Measurements from ENCODE around the gene EZR.

Gene EZR

GRCh38 chr6:158760618-158761250, 58.4 kb downstream of the EZR start:
- H3K27ac ChIP-seq (ENCODE audit: low read depth, low read length), result no peak overlapping the region
- H3K9me3 ChIP-seq (ENCODE audit: low read length), result no peaks in the 10 kb centered on the region
- H3K27me3 ChIP-seq (ENCODE audit: control insufficient read depth in 1 of 2, insufficient read depth in 2 of 2, low read length in 2 of 2), result no peaks in the 10 kb centered on the region
- H3K4me1 ChIP-seq (ENCODE audit: insufficient read depth, low read length), result no peaks in the 10 kb centered on the region
- no peak overlapping the region for H3K9ac ChIP-seq (ENCODE audit: low read length)
- peaks cover 15% of the 10 kb centered on the region for H3K36me3 ChIP-seq (ENCODE audit: insufficient read depth, low read length)
- no peak overlapping the region for H3K4me3 ChIP-seq (ENCODE audit: low read depth in 1 of 2, low read length in 2 of 2)

- Histone ChIP-seq H3K27ac (ENCODE audit: low read depth, low read length) (no peak overlapping the region), H3K4me1 (ENCODE audit: insufficient read depth, low read length) (no peaks in the 10 kb centered on the region), H3K4me3 (ENCODE audit: low read depth in 1 of 2, low read length in 2 of 2) (no peak overlapping the region), H3K9me3 (ENCODE audit: low read length) (no peaks in the 10 kb centered on the region), H3K9ac (ENCODE audit: low read length) (no peak overlapping the region), H3K27me3 (ENCODE audit: control insufficient read depth in 1 of 2, insufficient read depth in 2 of 2, low read length in 2 of 2) (no peaks in the 10 kb centered on the region), H3K36me3 (ENCODE audit: insufficient read depth, low read length) (peaks cover 9% of the 10 kb centered on the region)
Measured at GRCh38 chr6:158759966-158760617, 59.1 kb downstream of the EZR start.

GRCh38 chr6:158758941-158759479, 60.2 kb downstream of the EZR start:
- Histone ChIP-seq H3K27me3 (ENCODE audit: control insufficient read depth in 1 of 2, insufficient read depth in 2 of 2, low read length in 2 of 2) (no peaks in the 10 kb centered on the region), H3K9me3 (ENCODE audit: low read length) (no peaks in the 10 kb centered on the region), H3K9ac (ENCODE audit: low read length) (no peak overlapping the region), H3K27ac (ENCODE audit: low read depth, low read length) (no peak overlapping the region), H3K4me3 (ENCODE audit: low read depth in 1 of 2, low read length in 2 of 2) (no peak overlapping the region), H3K4me1 (ENCODE audit: insufficient read depth, low read length) (no peaks in the 10 kb centered on the region), H3K36me3 (ENCODE audit: insufficient read depth, low read length) (peaks cover under 1% of the 10 kb centered on the region)

GRCh38 chr6:158758451-158758860, 60.7 kb downstream of the EZR start:
- Histone ChIP-seq H3K36me3 (ENCODE audit: insufficient read depth, low read length) (no peaks in the 10 kb centered on the region), H3K27me3 (ENCODE audit: control insufficient read depth in 1 of 2, insufficient read depth in 2 of 2, low read length in 2 of 2) (no peaks in the 10 kb centered on the region), H3K9me3 (ENCODE audit: low read length) (no peaks in the 10 kb centered on the region), H3K4me1 (ENCODE audit: insufficient read depth, low read length) (no peaks in the 10 kb centered on the region), H3K27ac (ENCODE audit: low read depth, low read length) (no peak overlapping the region), H3K9ac (ENCODE audit: low read length) (no peak overlapping the region), H3K4me3 (ENCODE audit: low read depth in 1 of 2, low read length in 2 of 2) (no peak overlapping the region)

- H3K4me1 ChIP-seq (ENCODE audit: insufficient read depth, low read length), result peaks cover 2% of the 10 kb centered on the region
- H3K9ac ChIP-seq (ENCODE audit: low read length), result no peak overlapping the region
- H3K4me3 ChIP-seq (ENCODE audit: low read depth in 1 of 2, low read length in 2 of 2), result no peak overlapping the region
- H3K27me3 ChIP-seq (ENCODE audit: control insufficient read depth in 1 of 2, insufficient read depth in 2 of 2, low read length in 2 of 2), result no peaks in the 10 kb centered on the region
- no peak overlapping the region for H3K27ac ChIP-seq (ENCODE audit: low read depth, low read length)
- H3K9me3 ChIP-seq (ENCODE audit: low read length), result no peaks in the 10 kb centered on the region
- H3K36me3 ChIP-seq (ENCODE audit: insufficient read depth, low read length), result no peaks in the 10 kb centered on the region
Measured at GRCh38 chr6:158757753-158758090, 61.4 kb downstream of the EZR start.

GRCh38 chr6:158756977-158757752, 62.0 kb downstream of the EZR start:
- Histone ChIP-seq H3K36me3 (ENCODE audit: insufficient read depth, low read length) (no peaks in the 10 kb centered on the region), H3K9me3 (ENCODE audit: low read length) (no peaks in the 10 kb centered on the region), H3K27me3 (ENCODE audit: control insufficient read depth in 1 of 2, insufficient read depth in 2 of 2, low read length in 2 of 2) (no peaks in the 10 kb centered on the region), H3K9ac (ENCODE audit: low read length) (no peak overlapping the region), H3K4me1 (ENCODE audit: insufficient read depth, low read length) (peaks cover 7% of the 10 kb centered on the region), H3K4me3 (ENCODE audit: low read depth in 1 of 2, low read length in 2 of 2) (no peak overlapping the region), H3K27ac (ENCODE audit: low read depth, low read length) (no peak overlapping the region)

GRCh38 chr6:158756126-158756525, 63.0 kb downstream of the EZR start:
- H3K27ac ChIP-seq (ENCODE audit: low read depth, low read length), result no peak overlapping the region

GRCh38 chr6:158755636-158756035, 63.5 kb downstream of the EZR start:
- Histone ChIP-seq H3K9ac (ENCODE audit: low read length) (no peak overlapping the region), H3K36me3 (ENCODE audit: insufficient read depth, low read length) (no peaks in the 10 kb centered on the region), H3K4me3 (ENCODE audit: low read depth in 1 of 2, low read length in 2 of 2) (no peak overlapping the region), H3K27me3 (ENCODE audit: control insufficient read depth in 1 of 2, insufficient read depth in 2 of 2, low read length in 2 of 2) (no peaks in the 10 kb centered on the region), H3K27ac (ENCODE audit: low read depth, low read length) (no peak overlapping the region), H3K9me3 (ENCODE audit: low read length) (no peaks in the 10 kb centered on the region), H3K4me1 (ENCODE audit: insufficient read depth, low read length) (peaks cover 8% of the 10 kb centered on the region)

More at GRCh38 chr6:158756126-158756525, 63.0 kb downstream of the EZR start:
- no peaks in the 10 kb centered on the region for H3K9me3 ChIP-seq (ENCODE audit: low read length)
- no peaks in the 10 kb centered on the region for H3K27me3 ChIP-seq (ENCODE audit: control insufficient read depth in 1 of 2, insufficient read depth in 2 of 2, low read length in 2 of 2)
- H3K36me3 ChIP-seq (ENCODE audit: insufficient read depth, low read length), result no peaks in the 10 kb centered on the region
- peaks cover 8% of the 10 kb centered on the region for H3K4me1 ChIP-seq (ENCODE audit: insufficient read depth, low read length)
- H3K4me3 ChIP-seq (ENCODE audit: low read depth in 1 of 2, low read length in 2 of 2), result no peak overlapping the region
- no peak overlapping the region for H3K9ac ChIP-seq (ENCODE audit: low read length)

GRCh38 chr6:158754738-158755137, 64.4 kb downstream of the EZR start:
- no peak overlapping the region for H3K27ac ChIP-seq (ENCODE audit: low read depth, low read length)
- H3K9me3 ChIP-seq (ENCODE audit: low read length), result no peaks in the 10 kb centered on the region
- H3K4me3 ChIP-seq (ENCODE audit: low read depth in 1 of 2, low read length in 2 of 2), result no peak overlapping the region
- no peaks in the 10 kb centered on the region for H3K36me3 ChIP-seq (ENCODE audit: insufficient read depth, low read length)
- H3K27me3 ChIP-seq (ENCODE audit: control insufficient read depth in 1 of 2, insufficient read depth in 2 of 2, low read length in 2 of 2), result no peaks in the 10 kb centered on the region
- H3K4me1 ChIP-seq (ENCODE audit: insufficient read depth, low read length), result peaks cover 8% of the 10 kb centered on the region
- no peak overlapping the region for H3K9ac ChIP-seq (ENCODE audit: low read length)

GRCh38 chr6:158753811-158754210, 65.4 kb downstream of the EZR start:
- Histone ChIP-seq H3K9me3 (ENCODE audit: low read length) (no peaks in the 10 kb centered on the region), H3K27ac (ENCODE audit: low read depth, low read length) (no peak overlapping the region), H3K36me3 (ENCODE audit: insufficient read depth, low read length) (no peaks in the 10 kb centered on the region), H3K9ac (ENCODE audit: low read length) (no peak overlapping the region), H3K27me3 (ENCODE audit: control insufficient read depth in 1 of 2, insufficient read depth in 2 of 2, low read length in 2 of 2) (no peaks in the 10 kb centered on the region), H3K4me1 (ENCODE audit: insufficient read depth, low read length) (peaks cover 8% of the 10 kb centered on the region), H3K4me3 (ENCODE audit: low read depth in 1 of 2, low read length in 2 of 2) (no peak overlapping the region)

- no peaks in the 10 kb centered on the region for H3K27me3 ChIP-seq (ENCODE audit: control insufficient read depth in 1 of 2, insufficient read depth in 2 of 2, low read length in 2 of 2)
- H3K9me3 ChIP-seq (ENCODE audit: low read length), result no peaks in the 10 kb centered on the region
- H3K36me3 ChIP-seq (ENCODE audit: insufficient read depth, low read length), result no peaks in the 10 kb centered on the region
- H3K4me3 ChIP-seq (ENCODE audit: low read depth in 1 of 2, low read length in 2 of 2), result no peak overlapping the region
- H3K4me1 ChIP-seq (ENCODE audit: insufficient read depth, low read length), result peaks cover 8% of the 10 kb centered on the region
- no peak overlapping the region for H3K9ac ChIP-seq (ENCODE audit: low read length)
- no peak overlapping the region for H3K27ac ChIP-seq (ENCODE audit: low read depth, low read length)
Measured at GRCh38 chr6:158752613-158753012, 66.6 kb downstream of the EZR start.

All from muscle layer of colon (tissue), 2 donors.